IPS DF 4.7 (cell line): ENCODE data around the gene NABP1.
"Not testable (repeated sequence)": the region's sequence is repeated elsewhere in the genome, so short reads cannot be mapped to it uniquely, and the experiment has no call there.

ENCODE experiments used
- DNase-seq: peaks from one replicate; pipeline ENCODE4 v3.0.0-alpha.2; 2013; ENCODE audit warnings: low spot score; ENCODE audit errors: extremely low read depth

Gene NABP1

GRCh38 chr2:191677646-191678436, at the start of gene NABP1:
NABP1 (plus strand) TSS chr2:191678136; CDS start chr2:191678615, 479 bp downstream.
- DNase-seq: peak; percentile 71

GRCh38 chr2:191629001-191629453, 48.9 kb upstream of the NABP1 start:
- DNase-seq: no peak

GRCh38 chr2:191629976-191630712, 47.8 kb upstream of the NABP1 start:
- no peak for DNase-seq

- no peak for DNase-seq
Measured at GRCh38 chr2:191631754-191632153, 46.2 kb upstream of the NABP1 start.

GRCh38 chr2:191632426-191632825, 45.5 kb upstream of the NABP1 start:
- DNase-seq: no peak

GRCh38 chr2:191634791-191635190, 43.1 kb upstream of the NABP1 start:
- no peak for DNase-seq

- DNase-seq: no peak
Measured at GRCh38 chr2:191635333-191636234, 42.4 kb upstream of the NABP1 start.

GRCh38 chr2:191636235-191636543, 41.7 kb upstream of the NABP1 start:
- no peak for DNase-seq

GRCh38 chr2:191636586-191636985, 41.4 kb upstream of the NABP1 start:
- no peak for DNase-seq

- no peak for DNase-seq
Measured at GRCh38 chr2:191637182-191638078, 40.5 kb upstream of the NABP1 start.

- DNase-seq: no peak
Measured at GRCh38 chr2:191638079-191638801, 39.7 kb upstream of the NABP1 start.

GRCh38 chr2:191638802-191639172, 39.1 kb upstream of the NABP1 start:
- no peak for DNase-seq

GRCh38 chr2:191641609-191642008, 36.3 kb upstream of the NABP1 start:
- DNase-seq: no peak

- no peak for DNase-seq
Measured at GRCh38 chr2:191642541-191642940, 35.4 kb upstream of the NABP1 start.

GRCh38 chr2:191643429-191643828, 34.5 kb upstream of the NABP1 start:
- DNase-seq: no peak

GRCh38 chr2:191644613-191645012, 33.3 kb upstream of the NABP1 start:
- not testable (repeated sequence) for DNase-seq

- no peak for DNase-seq
Measured at GRCh38 chr2:191645032-191645431, 32.9 kb upstream of the NABP1 start.

GRCh38 chr2:191645434-191646162, 32.3 kb upstream of the NABP1 start:
- no peak for DNase-seq

GRCh38 chr2:191646163-191646902, 31.6 kb upstream of the NABP1 start:
- DNase-seq: no peak
